ENCODE data around the gene REEP6. TPM values are rescaled to one million over a fixed set of nuclear protein-coding genes. Genes with fewer than 3 reads are reported as not detected.

Gene REEP6
- total and polyA plus RNA-seq, 7 donors = 0.33 to 5.6 (median 2.0) TPM; not detected in 1

GRCh38 chr19:1453525-1454364 lies 37.2 kb upstream of the REEP6 start:
- intact Hi-C loops (cut with DNase I) = loop anchor here (10.0 kb wide), 1 partner anchor 311 kb away; no protein-coding TSS in a partner anchor
- 10 to 40% methylated on average over 33 of the region's 33 CpGs for WGBS, 2 donors
- Histone ChIP-seq H3K27ac (peak overlapping the region in 2 of 4 donors; percentile 0 to 20), H3K27me3 (peaks cover 81 to 98% (median 92%) of the 10 kb centered on the region in 3 donors), H3K36me3 (no peaks in the 10 kb centered on the region), H3K4me1 (peaks cover 0 to 41% (median 30%) of the 10 kb centered on the region in 4 donors), H3K9me3 (no peaks in the 10 kb centered on the region), H3K4me3 (no peak overlapping the region)
- TF ChIP-seq EP300 (IDR thresholded peaks at IDR 0.05) (no peak), POLR2AphosphoS5 (IDR thresholded peaks at IDR 0.05) (no peak), CTCF (IDR thresholded peaks at IDR 0.05) (no peak), POLR2A (IDR thresholded peaks at IDR 0.05) (no peak)
- DNase-seq = no peak

GRCh38 chr19:1455002-1455335 lies 36.0 kb upstream of the REEP6 start:
- peaks cover 0 to under 1% (median 0%) of the 10 kb centered on the region in 4 donors for H3K36me3 ChIP-seq
- WGBS, 2 donors = 3 to 4% methylated on average over 22 of the region's 22 CpGs
- no peak for TF ChIP-seq POLR2A (IDR thresholded peaks at IDR 0.05)
- no peak for TF ChIP-seq CTCF (IDR thresholded peaks at IDR 0.05)
- TF ChIP-seq POLR2AphosphoS5 (IDR thresholded peaks at IDR 0.05) = no peak
- TF ChIP-seq EP300 (IDR thresholded peaks at IDR 0.05) = no peak
- DNase-seq = no peak
- H3K27me3 ChIP-seq = peaks cover 70 to 86% (median 80%) of the 10 kb centered on the region in 3 donors
- H3K9me3 ChIP-seq = no peaks in the 10 kb centered on the region
- peaks cover 0 to 39% (median 30%) of the 10 kb centered on the region in 4 donors for H3K4me1 ChIP-seq
- intact Hi-C loops (cut with DNase I) = loop anchor here (10.0 kb wide), 1 partner anchor 310 kb away; no protein-coding TSS in a partner anchor
- no peak overlapping the region for H3K27ac ChIP-seq
- H3K4me3 ChIP-seq = no peak overlapping the region

- Histone ChIP-seq H3K27ac (no peak overlapping the region), H3K4me1 (peaks cover 0 to 36% (median 30%) of the 10 kb centered on the region in 4 donors), H3K27me3 (peaks cover 64 to 80% (median 75%) of the 10 kb centered on the region in 3 donors), H3K9me3 (no peaks in the 10 kb centered on the region), H3K36me3 (peaks cover 0 to 4% (median 1%) of the 10 kb centered on the region in 4 donors), H3K4me3 (no peak overlapping the region)
- DNase-seq = no peak
- TF ChIP-seq POLR2AphosphoS5 (IDR thresholded peaks at IDR 0.05) (no peak), POLR2A (IDR thresholded peaks at IDR 0.05) (no peak), CTCF (IDR thresholded peaks at IDR 0.05) (no peak), EP300 (IDR thresholded peaks at IDR 0.05) (no peak)
- intact Hi-C loops (cut with DNase I) = loop anchor here (10.0 kb wide), 1 partner anchor 309 kb away; no protein-coding TSS in a partner anchor
- WGBS, 2 donors = 1 to 5% methylated on average over 42 of the region's 42 CpGs
Observed at GRCh38 chr19:1455336-1456120, 35.5 kb upstream of the REEP6 start.

GRCh38 chr19:1456121-1456900 lies 34.7 kb upstream of the REEP6 start:
- Histone ChIP-seq H3K36me3 (peaks cover 0 to 11% (median 3%) of the 10 kb centered on the region in 4 donors), H3K27ac (no peak overlapping the region), H3K27me3 (peaks cover 56 to 72% (median 67%) of the 10 kb centered on the region in 3 donors), H3K4me3 (no peak overlapping the region), H3K9me3 (no peaks in the 10 kb centered on the region), H3K4me1 (peaks cover 0 to 36% (median 30%) of the 10 kb centered on the region in 4 donors)
- intact Hi-C loops (cut with DNase I) = loop anchor here (10.0 kb wide), 1 partner anchor 308 kb away; no protein-coding TSS in a partner anchor
- WGBS, 2 donors = 19 to 40% methylated on average over 43 of the region's 43 CpGs
- TF ChIP-seq POLR2A (IDR thresholded peaks at IDR 0.05) (no peak), POLR2AphosphoS5 (IDR thresholded peaks at IDR 0.05) (no peak), EP300 (IDR thresholded peaks at IDR 0.05) (no peak), CTCF (IDR thresholded peaks at IDR 0.05) (no peak)
- DNase-seq = no peak
